H9 (cell line): ENCODE results near the gene TEKT5. TPM values are rescaled to one million over a fixed set of nuclear protein-coding genes. Genes with fewer than 3 reads are reported as not detected.

Experiments
- DNase-seq: peaks from one replicate; pipeline ENCODE4 v3.0.0-alpha.2; 2017
- H2AFZ ChIP-seq: one replicate; pipeline ENCODE4 v1.6.1; 2013; ENCODE audit warnings: mild to moderate bottlenecking, low read length, control low read depth, moderate library complexity
- H2AK5ac ChIP-seq: 2 replicates; pipeline ENCODE4 v1.6.1; 2013; ENCODE audit warnings: low read length, control low read depth, mixed read lengths; ENCODE audit not compliant: insufficient read length
- H2BK120ac ChIP-seq: one replicate; pipeline ENCODE4 v1.6.1; 2013; ENCODE audit warnings: low read depth, mild to moderate bottlenecking, low read length, control low read depth, inconsistent platforms; ENCODE audit not compliant: poor library complexity, severe bottlenecking
- H2BK12ac ChIP-seq: 2 replicates; pipeline ENCODE4 v1.6.1; 2013; ENCODE audit warnings: low read length, control low read depth, mixed read lengths, low read depth; ENCODE audit not compliant: insufficient read length
- H2BK15ac ChIP-seq: 2 replicates; pipeline ENCODE4 v1.6.1; 2013; ENCODE audit warnings: low read depth, low read length, control low read depth
- H2BK20ac ChIP-seq: one replicate; pipeline ENCODE4 v1.6.1; 2013; ENCODE audit warnings: low read depth, mild to moderate bottlenecking, low read length, control low read depth, inconsistent platforms; ENCODE audit not compliant: poor library complexity, severe bottlenecking
- H2BK5ac ChIP-seq: 2 replicates; pipeline ENCODE4 v1.6.1; 2013; ENCODE audit warnings: low read length, control low read depth, mixed read lengths; ENCODE audit not compliant: insufficient read length
- H3K14ac ChIP-seq: 2 replicates; pipeline ENCODE4 v1.6.1; 2013; ENCODE audit warnings: low read length, control low read depth; ENCODE audit not compliant: insufficient read depth
- H3K18ac ChIP-seq: 2 replicates; pipeline ENCODE4 v1.6.1; 2013; ENCODE audit warnings: low read depth, mild to moderate bottlenecking, mixed read lengths, low read length, control low read depth; ENCODE audit not compliant: insufficient read length
- H3K23ac ChIP-seq: 2 replicates; pipeline ENCODE4 v1.6.1; 2013; ENCODE audit warnings: low read length, control low read depth, mixed read lengths, low read depth; ENCODE audit not compliant: insufficient read length
- H3K23me2 ChIP-seq: 2 replicates; pipeline ENCODE4 v1.6.1; 2013; ENCODE audit warnings: low read depth, mild to moderate bottlenecking, mixed read lengths, low read length, control low read depth; ENCODE audit not compliant: insufficient read length, poor library complexity, severe bottlenecking
- H3K27ac ChIP-seq: 2 replicates; pipeline ENCODE4 v1.5.1; 2013; ENCODE audit warnings: low read length, control low read depth, mixed read lengths, low read depth; ENCODE audit not compliant: insufficient read length
- H3K27me3 ChIP-seq: 2 replicates; pipeline ENCODE4 v1.6.1; 2013; ENCODE audit warnings: low read length, control low read depth, inconsistent platforms; ENCODE audit not compliant: insufficient read depth
- H3K4ac ChIP-seq: 2 replicates; pipeline ENCODE4 v1.6.1; 2013; ENCODE audit warnings: low read depth, mild to moderate bottlenecking, control low read depth, inconsistent platforms, low read length, moderate library complexity
- H3K4me1 ChIP-seq: 2 replicates; pipeline ENCODE4 v1.6.1; 2013; ENCODE audit warnings: low read length, control low read depth, inconsistent platforms; ENCODE audit not compliant: insufficient read depth
- H3K4me2 ChIP-seq: 2 replicates; pipeline ENCODE4 v1.6.1; 2013; ENCODE audit warnings: low read length, control low read depth, mixed read lengths; ENCODE audit not compliant: insufficient read length, insufficient read depth
- H3K56ac ChIP-seq: 2 replicates; pipeline ENCODE4 v1.6.1; 2013; ENCODE audit warnings: low read depth, mild to moderate bottlenecking, mixed read lengths, low read length, control low read depth; ENCODE audit not compliant: insufficient read length
- H3K79me1 ChIP-seq: 2 replicates; pipeline ENCODE4 v1.6.1; 2013; ENCODE audit warnings: low read depth, mild to moderate bottlenecking, moderate library complexity, low read length, control low read depth, inconsistent platforms; ENCODE audit not compliant: insufficient read depth, poor library complexity, severe bottlenecking
- H3K79me2 ChIP-seq: 2 replicates; pipeline ENCODE4 v1.6.1; 2013; ENCODE audit warnings: low read length, control low read depth, inconsistent platforms; ENCODE audit not compliant: insufficient read depth
- H3K9ac ChIP-seq: 2 replicates; pipeline ENCODE4 v1.6.1; 2013; ENCODE audit warnings: low read length, control low read depth, mixed read lengths; ENCODE audit not compliant: insufficient read length; ENCODE audit errors: extremely low read depth
- H3K9me3 ChIP-seq: one replicate; pipeline ENCODE4 v1.6.1; 2013; ENCODE audit warnings: low read depth, low read length, inconsistent platforms; ENCODE audit not compliant: control insufficient read depth
- H3T11ph ChIP-seq: one replicate; pipeline ENCODE4 v1.6.1; 2013; ENCODE audit warnings: mild to moderate bottlenecking, low read length, control low read depth, inconsistent platforms
- H4K20me1 ChIP-seq: one replicate; pipeline ENCODE4 v1.6.1; 2013; ENCODE audit not compliant: control insufficient read depth, insufficient read length, insufficient read depth
- H4K5ac ChIP-seq: 2 replicates; pipeline ENCODE4 v1.6.1; 2013; ENCODE audit warnings: low read depth, mild to moderate bottlenecking, mixed read lengths, low read length, control low read depth; ENCODE audit not compliant: insufficient read length
- H4K8ac ChIP-seq: replicated peaks from 2 replicates; pipeline ENCODE4 v1.6.1; 2013; ENCODE audit warnings: low read length, control low read depth, mixed read lengths, low read depth; ENCODE audit not compliant: insufficient read length
- H4K91ac ChIP-seq: 2 replicates; pipeline ENCODE4 v1.6.1; 2013; ENCODE audit warnings: low read depth, mild to moderate bottlenecking, moderate library complexity, mixed read lengths, low read length, control low read depth; ENCODE audit not compliant: insufficient read length
- H3K27ac Mint-ChIP-seq, 3 experiments: 2 replicates in 2 of 3; 3 replicates in 1 of 3; pipeline ENCODE4 v1.8.0; 2020 to 2021; ENCODE audit warnings: mixed read lengths in 3 of 3, mild to moderate bottlenecking in 1 of 3, moderate library complexity in 1 of 3
- H3K27me3 Mint-ChIP-seq: 2 replicates; pipeline ENCODE4 v1.8.0; 2021; ENCODE audit warnings: low read depth, mild to moderate bottlenecking, moderate library complexity, mixed read lengths
- H3K36me3 Mint-ChIP-seq, 3 experiments: 2 replicates in 2 of 3; 3 replicates in 1 of 3; pipeline ENCODE4 v1.8.0; 2020 to 2021; ENCODE audit warnings: low read depth in 3 of 3, mixed read lengths in 3 of 3; ENCODE audit not compliant: insufficient read depth in 1 of 3
- H3K4me1 Mint-ChIP-seq, 2 experiments: 2 replicates each; pipeline ENCODE4 v1.8.0; 2020; ENCODE audit warnings: mixed read lengths in 2 of 2
- H3K4me3 Mint-ChIP-seq, 2 experiments: 2 replicates in 1 of 2; 3 replicates in 1 of 2; pipeline ENCODE4 v1.8.0; 2020 to 2021; ENCODE audit warnings: mild to moderate bottlenecking in 2 of 2, mixed read lengths in 2 of 2, moderate library complexity in 1 of 2
- H3K9me3 Mint-ChIP-seq, 2 experiments: 2 replicates in 1 of 2; 3 replicates in 1 of 2; pipeline ENCODE4 v1.8.0; 2020; ENCODE audit warnings: mild to moderate bottlenecking in 2 of 2, mixed read lengths in 2 of 2, moderate library complexity in 1 of 2
- WGBS: extraction: QIAGEN DNeasy Blood & Tissue Kit; methylation state at CpG from one replicate; pipeline ENCODE4 v1.1.7; 2013; ENCODE audit warnings: missing lambda C conversion rate, low lambda C conversion rate, mixed read lengths; ENCODE audit not compliant: insufficient read length; ENCODE audit errors: extremely low coverage; 5-methylcytosine and 5-hydroxymethylcytosine counted together
- total RNA-seq: library from RNA; stranded (reverse); gene quantifications from 2 replicates; pipeline ENCODE4 v1.2.1, GENCODE V29; 2021
- TF ChIP-seq, protein P1 (sequence below): fragments of 200-600 bp; sonication (generic); conservative IDR thresholded peaks from 3 replicates; pipeline ENCODE4 v1.8.0; 2021; ENCODE audit warnings: antibody characterized with exemption, mild to moderate bottlenecking

TEKT5 gene
- total RNA-seq, 1 experiment from 2014 or later: 0.31 TPM

DNA sequence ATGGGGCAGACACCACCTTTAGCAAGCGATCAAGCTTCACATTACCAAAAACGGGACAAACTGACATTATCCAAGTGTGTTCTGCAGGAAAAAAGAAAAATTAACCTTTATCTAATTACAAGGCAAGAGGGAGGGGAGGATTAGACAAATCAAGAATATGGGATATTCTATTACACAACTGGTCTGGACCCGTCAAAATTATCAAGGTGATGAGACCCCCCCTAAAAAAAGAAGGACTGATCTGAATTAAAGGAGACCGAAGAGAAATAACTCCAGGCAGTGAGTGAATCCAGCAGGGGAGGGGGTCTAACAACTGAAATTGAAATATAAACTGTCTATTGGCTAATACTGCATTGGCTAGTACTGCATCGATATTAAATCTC, 48.5 kb upstream of the TEKT5 start:
- Histone ChIP-seq H2BK120ac (no peak overlapping the region), H3K9ac (peak overlapping the region; percentile 48), H4K5ac (no peak overlapping the region), H3K9me3 (no peaks in the 10 kb centered on the region), H2AFZ (no peak overlapping the region), H4K91ac (no peak overlapping the region), H2BK12ac (no peak overlapping the region), H3K18ac (no peak overlapping the region), H4K8ac (no peak overlapping the region), H4K20me1 (no peaks in the 10 kb centered on the region), H2AK5ac (no peak overlapping the region), H2BK5ac (no peak overlapping the region), H3T11ph (no peak overlapping the region), H3K23ac (no peak overlapping the region), H2BK15ac (no peak overlapping the region), H2BK20ac (no peak overlapping the region), H3K79me1 (no peaks in the 10 kb centered on the region), H3K56ac (no peak overlapping the region), H3K79me2 (no peaks in the 10 kb centered on the region), H3K4ac (no peak overlapping the region), H3K27ac (no peak overlapping the region), H3K4me2 (peak overlapping the region; percentile 67), H3K14ac (no peak overlapping the region), H3K4me1 (no peaks in the 10 kb centered on the region), H3K23me2 (peaks cover 3% of the 10 kb centered on the region), H3K27me3 (no peaks in the 10 kb centered on the region)
- no peak for DNase-seq
- H3K27me3 Mint-ChIP-seq: no peaks in the 10 kb centered on the region
- TF ChIP-seq, protein P1, sequence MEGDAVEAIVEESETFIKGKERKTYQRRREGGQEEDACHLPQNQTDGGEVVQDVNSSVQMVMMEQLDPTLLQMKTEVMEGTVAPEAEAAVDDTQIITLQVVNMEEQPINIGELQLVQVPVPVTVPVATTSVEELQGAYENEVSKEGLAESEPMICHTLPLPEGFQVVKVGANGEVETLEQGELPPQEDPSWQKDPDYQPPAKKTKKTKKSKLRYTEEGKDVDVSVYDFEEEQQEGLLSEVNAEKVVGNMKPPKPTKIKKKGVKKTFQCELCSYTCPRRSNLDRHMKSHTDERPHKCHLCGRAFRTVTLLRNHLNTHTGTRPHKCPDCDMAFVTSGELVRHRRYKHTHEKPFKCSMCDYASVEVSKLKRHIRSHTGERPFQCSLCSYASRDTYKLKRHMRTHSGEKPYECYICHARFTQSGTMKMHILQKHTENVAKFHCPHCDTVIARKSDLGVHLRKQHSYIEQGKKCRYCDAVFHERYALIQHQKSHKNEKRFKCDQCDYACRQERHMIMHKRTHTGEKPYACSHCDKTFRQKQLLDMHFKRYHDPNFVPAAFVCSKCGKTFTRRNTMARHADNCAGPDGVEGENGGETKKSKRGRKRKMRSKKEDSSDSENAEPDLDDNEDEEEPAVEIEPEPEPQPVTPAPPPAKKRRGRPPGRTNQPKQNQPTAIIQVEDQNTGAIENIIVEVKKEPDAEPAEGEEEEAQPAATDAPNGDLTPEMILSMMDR: no peak
- H3K4me1 Mint-ChIP-seq: peaks cover 10 to 16% of the 10 kb centered on the region in 2 experiments
- H3K4me3 Mint-ChIP-seq: peak overlapping the region; percentile 94 to 95
- peak overlapping the region; percentile 97 to 99 (median 99); a peak in 6 of 7 replicates for H3K27ac Mint-ChIP-seq
- no peaks in the 10 kb centered on the region; a peak in 1 of 5 replicates for H3K9me3 Mint-ChIP-seq
- H3K36me3 Mint-ChIP-seq: peaks cover 0 to 22% (median under 1%) of the 10 kb centered on the region in 3 experiments; a peak in 4 of 7 replicates
- no CpG with 5 or more reads among the region's 5 CpGs for WGBS
